A549 (cell line): ENCODE results near the gene COLEC12. TPM values are rescaled to one million over a fixed set of nuclear protein-coding genes. Genes with fewer than 3 reads are reported as not detected.

Source experiments
- ATAC-seq, 2 experiments: fragments of 200-7000 bp in 1 of 2; fragments of >200 bp in 1 of 2; cut with Nextera tagmentation in 1 of 2; cut with Tn5 transposase in 1 of 2; 3 replicates each; pipeline versions ENCODE4 v1.8.0 to v1.9.1; 2018 to 2020; ENCODE audit warnings: mild to moderate bottlenecking in 1 of 2, moderate library complexity in 1 of 2
- CTCF ChIA-PET: fragments of 300-600 bp; sonication (Branson Sonifier 250); formaldehyde crosslinking; extraction: SDS; loops from one replicate; lab custom pipeline; 2021; ENCODE audit warnings: antibody characterized with exemption, inconsistent platforms; lab: Yijun Ruan, JAX
- POLR2A ChIA-PET: fragments of 350-600 bp; formaldehyde crosslinking; extraction: SDS; loops from one replicate; lab custom pipeline; 2021; ENCODE audit warnings: antibody characterized with exemption, inconsistent platforms; lab: Yijun Ruan, JAX
- DNase-seq, 2 experiments: peaks; one replicate each; pipeline versions ENCODE4 v3.0.0 to v3.0.0-alpha.2; 2011 to 2016; ENCODE audit warnings: low read depth in 1 of 2, low spot score in 1 of 2
- FAIRE-seq: peaks from 2 replicates; lab custom pipeline; 2011; peaks lifted over from hg19 to GRCh38; lab: Jason Lieb, UNC
- H3K27ac ChIP-seq, 2 experiments: fragments of >200 bp; sonication (Bioruptor Twin); formaldehyde crosslinking; 3 replicates each; pipeline ENCODE4 v1.5.1; 2016 to 2017
- H3K4me1 ChIP-seq: fragments of >200 bp; sonication (Bioruptor Twin); formaldehyde crosslinking; 3 replicates; pipeline ENCODE4 v1.6.1; 2016
- H3K4me2 ChIP-seq: fragments of >200 bp; sonication (Bioruptor Twin); formaldehyde crosslinking; 3 replicates; pipeline ENCODE4 v1.6.1; 2016
- H3K4me3 ChIP-seq: fragments of >200 bp; sonication (Bioruptor Twin); formaldehyde crosslinking; 3 replicates; pipeline ENCODE4 v1.5.1; 2016
- H3K9me3 ChIP-seq: fragments of >200 bp; sonication (Bioruptor Twin); formaldehyde crosslinking; 3 replicates; pipeline ENCODE4 v1.6.1; 2016
- BHLHE40 ChIP-seq: IDR thresholded peaks from 2 replicates; pipeline ENCODE4 v1.6.1; 2012; ENCODE audit warnings: low read depth, low read length, inconsistent platforms
- CBX2 ChIP-seq: fragments of 200-600 bp; sonication (generic); IDR thresholded peaks from 2 replicates; pipeline ENCODE4 v1.6.1; 2016; ENCODE audit warnings: low read depth, mild to moderate bottlenecking, borderline replicate concordance
- CBX8 ChIP-seq: fragments of 200-600 bp; sonication (generic); IDR thresholded peaks from 2 replicates; pipeline ENCODE4 v1.6.1; 2016
- EHF ChIP-seq: fragments of 250-450 bp; sonication (Bioruptor Pico); IDR thresholded peaks from 2 replicates; pipeline ENCODE4 v1.5.0; 2020; ENCODE audit warnings: mild to moderate bottlenecking
- GATA3 ChIP-seq: IDR thresholded peaks from 2 replicates; pipeline ENCODE4 v1.6.1; 2012; ENCODE audit warnings: borderline replicate concordance
- HDAC2 ChIP-seq: fragments of 200-600 bp; sonication (generic); IDR thresholded peaks from 2 replicates; pipeline ENCODE4 v1.6.1; 2016
- JUN ChIP-seq, 2 experiments: fragments of >200 bp; sonication (Bioruptor Twin); formaldehyde crosslinking; IDR thresholded peaks; 2 replicates in 1 of 2; 3 replicates in 1 of 2; pipeline ENCODE4 v1.6.1; 2016 to 2017
- MAFK ChIP-seq: fragments of 450-650 bp; IDR thresholded peaks from 2 replicates; pipeline ENCODE4 v1.6.1; 2014; ENCODE audit not compliant: partially characterized antibody
- NFE2L2 ChIP-seq: fragments of 150-350 bp; conservative IDR thresholded peaks from 2 replicates; pipeline ENCODE4 v1.6.1; 2014; ENCODE audit warnings: low read length
- RAD21 ChIP-seq, 2 experiments: fragments of >200 bp in 1 of 2; sonication (Bioruptor Twin) in 1 of 2; formaldehyde crosslinking in 1 of 2; IDR thresholded peaks in 1 of 2; conservative IDR thresholded peaks in 1 of 2; 2 replicates in 1 of 2; 3 replicates in 1 of 2; pipeline ENCODE4 v1.6.1; 2012 to 2018; ENCODE audit warnings: inconsistent platforms in 1 of 2
- RARB ChIP-seq: fragments of 250-450 bp; sonication (Bioruptor Pico); IDR thresholded peaks from 2 replicates; pipeline ENCODE4 v1.8.0; 2021; ENCODE audit warnings: mild to moderate bottlenecking, moderate library complexity
- RFX5 ChIP-seq: fragments of 450-650 bp; IDR thresholded peaks from 2 replicates; pipeline ENCODE4 v1.7.1; 2014; ENCODE audit warnings: antibody characterized with exemption, mild to moderate bottlenecking, moderate library complexity
- SMC3 ChIP-seq: fragments of >200 bp; sonication (Bioruptor Twin); formaldehyde crosslinking; IDR thresholded peaks from 3 replicates; pipeline ENCODE4 v1.6.1; 2018; ENCODE audit warnings: inconsistent platforms
- ZFP36 ChIP-seq: fragments of 450-650 bp; IDR thresholded peaks from 2 replicates; pipeline ENCODE4 v1.6.1; 2014; ENCODE audit warnings: borderline replicate concordance; ENCODE audit not compliant: partially characterized antibody
- ZNF302 ChIP-seq: fragments of 250-450 bp; sonication (Bioruptor Pico); IDR thresholded peaks from 2 replicates; pipeline ENCODE4 v1.9.0; 2021; ENCODE audit warnings: inconsistent platforms, mild to moderate bottlenecking, moderate library complexity
- ZSCAN20 ChIP-seq: fragments of 250-450 bp; sonication (Bioruptor Pico); IDR thresholded peaks from 2 replicates; pipeline ENCODE4 v1.8.0; 2022; ENCODE audit warnings: mild to moderate bottlenecking, moderate library complexity
- WGBS: methylation state at CpG from one replicate; pipeline ENCODE4 v1.1.6; 2017; ENCODE audit errors: missing lambda C conversion rate; 5-methylcytosine and 5-hydroxymethylcytosine counted together
- polyA plus RNA-seq, 4 experiments: library from polyadenylated mRNA; depleted of rRNA in 3 of 4; stranded (reverse); fragments of >200 nt; fragmentation: RNase III in 1 of 4; extraction: RNeasy Plus Mini Kit Qiagen cat#74134 plus additional on column Dnase treatment in 1 of 4; gene quantifications; 2 replicates in 3 of 4; 3 replicates in 1 of 4; pipeline ENCODE4 v1.2.3, GENCODE V29; 2011 to 2017
- TF ChIP-seq, protein P1 (sequence below): fragments of 250-450 bp; sonication (Bioruptor Pico); IDR thresholded peaks from 2 replicates; pipeline ENCODE4 v1.5.0; 2021; ENCODE audit warnings: mild to moderate bottlenecking, moderate library complexity, borderline replicate concordance
- TF ChIP-seq, protein P2 (sequence below): fragments of >200 bp; sonication (Bioruptor Twin); formaldehyde crosslinking; IDR thresholded peaks from 2 replicates; pipeline ENCODE4 v1.6.1; 2016
- TF ChIP-seq, protein P3 (sequence below): fragments of 450-650 bp; IDR thresholded peaks from 2 replicates; pipeline ENCODE4 v1.6.1; 2014; ENCODE audit warnings: antibody characterized with exemption

Gene COLEC12
- polyA plus RNA-seq, 2 of the 4 experiments (the other 2 are of a cell fraction): 0.01 TPM; not detected in 1

DNA sequence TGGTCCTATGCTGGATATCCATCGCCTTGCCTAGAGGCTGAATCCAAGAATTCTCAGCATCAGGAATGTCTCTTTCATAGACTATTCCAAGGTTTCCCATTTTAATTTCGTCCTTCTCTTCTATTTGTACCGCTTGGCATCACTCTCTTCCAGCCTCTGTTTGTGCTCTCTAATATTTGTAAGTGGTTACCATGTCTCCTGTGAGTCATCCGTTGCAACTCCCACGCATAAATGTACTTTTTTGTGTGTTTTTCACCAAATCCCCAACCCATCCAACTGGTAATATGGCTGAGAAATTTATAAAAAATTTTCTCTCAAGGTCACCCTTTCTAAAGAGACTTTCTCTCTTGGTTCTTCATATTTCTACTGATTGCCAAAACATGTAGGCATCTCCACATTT is 21.8 kb downstream of the COLEC12 start:
- POLR2A ChIA-PET: no interaction called here
- no peak for TF ChIP-seq ZNF302 (CRISPR knock-in tag)
- no peak for TF ChIP-seq RARB (CRISPR knock-in tag)
- no peak for TF ChIP-seq RFX5
- TF ChIP-seq MAFK: no peak
- no peak for TF ChIP-seq HDAC2
- TF ChIP-seq GATA3: no peak
- TF ChIP-seq JUN (IDR thresholded peaks at IDR 0.05): no peak
- TF ChIP-seq CBX8: no peak
- TF ChIP-seq, protein P1, sequence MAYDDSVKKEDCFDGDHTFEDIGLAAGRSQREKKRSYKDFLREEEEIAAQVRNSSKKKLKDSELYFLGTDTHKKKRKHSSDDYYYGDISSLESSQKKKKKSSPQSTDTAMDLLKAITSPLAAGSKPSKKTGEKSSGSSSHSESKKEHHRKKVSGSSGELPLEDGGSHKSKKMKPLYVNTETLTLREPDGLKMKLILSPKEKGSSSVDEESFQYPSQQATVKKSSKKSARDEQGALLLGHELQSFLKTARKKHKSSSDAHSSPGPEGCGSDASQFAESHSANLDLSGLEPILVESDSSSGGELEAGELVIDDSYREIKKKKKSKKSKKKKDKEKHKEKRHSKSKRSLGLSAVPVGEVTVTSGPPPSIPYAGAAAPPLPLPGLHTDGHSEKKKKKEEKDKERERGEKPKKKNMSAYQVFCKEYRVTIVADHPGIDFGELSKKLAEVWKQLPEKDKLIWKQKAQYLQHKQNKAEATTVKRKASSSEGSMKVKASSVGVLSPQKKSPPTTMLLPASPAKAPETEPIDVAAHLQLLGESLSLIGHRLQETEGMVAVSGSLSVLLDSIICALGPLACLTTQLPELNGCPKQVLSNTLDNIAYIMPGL (CRISPR knock-in tag): no peak
- TF ChIP-seq, protein P2, sequence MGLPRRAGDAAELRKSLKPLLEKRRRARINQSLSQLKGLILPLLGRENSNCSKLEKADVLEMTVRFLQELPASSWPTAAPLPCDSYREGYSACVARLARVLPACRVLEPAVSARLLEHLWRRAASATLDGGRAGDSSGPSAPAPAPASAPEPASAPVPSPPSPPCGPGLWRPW: no peak
- no peak for TF ChIP-seq RAD21 (conservative IDR thresholded peaks at IDR 0.05 in 1 of 2, IDR thresholded peaks at IDR 0.05 in 1 of 2)
- TF ChIP-seq ZSCAN20 (CRISPR knock-in tag): no peak
- DNase-seq (no peak), FAIRE-seq (no peak), ATAC-seq (no peak)
- Histone ChIP-seq H3K4me1 (no peaks in the 10 kb centered on the region), H3K4me2 (no peak overlapping the region), H3K4me3 (no peak overlapping the region), H3K9me3 (no peaks in the 10 kb centered on the region), H3K27ac (no peak overlapping the region)
- 46% methylated on average over 5 of the region's 5 CpGs for WGBS
- CTCF ChIA-PET: no interaction called here

DNA sequence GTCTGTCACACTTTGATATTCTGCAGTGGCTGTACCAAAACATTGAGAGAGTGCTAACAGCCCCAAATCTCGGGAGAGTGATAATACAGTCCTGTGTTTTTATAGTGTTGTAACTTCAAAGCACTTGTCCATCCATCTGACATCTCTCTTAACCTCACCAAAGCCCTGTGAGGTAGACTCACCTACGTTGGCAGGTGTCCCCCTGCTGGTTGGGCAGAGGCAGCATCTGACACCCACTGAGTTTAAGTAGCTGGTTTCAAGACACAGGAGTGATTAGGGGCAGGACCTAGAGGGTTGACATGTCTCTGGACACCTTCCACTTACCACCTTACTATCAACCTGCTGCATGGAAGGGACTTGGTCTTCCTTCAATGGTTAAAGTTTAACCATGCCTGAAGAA is 22.9 kb downstream of the COLEC12 start:
- H3K4me3 ChIP-seq: no peak overlapping the region
- DNase-seq (peak; percentile 10 to 28), ATAC-seq (peak in 1 of 2 experiments; percentile 56; a peak in 2 of 6 replicates), FAIRE-seq (no peak)
- TF ChIP-seq RAD21 (conservative IDR thresholded peaks at IDR 0.05 in 1 of 2, IDR thresholded peaks at IDR 0.05 in 1 of 2) (peak; percentile 13 to 30; a peak in 2 of 5 replicates), CBX8 (no peak)
- TF ChIP-seq, protein P3, sequence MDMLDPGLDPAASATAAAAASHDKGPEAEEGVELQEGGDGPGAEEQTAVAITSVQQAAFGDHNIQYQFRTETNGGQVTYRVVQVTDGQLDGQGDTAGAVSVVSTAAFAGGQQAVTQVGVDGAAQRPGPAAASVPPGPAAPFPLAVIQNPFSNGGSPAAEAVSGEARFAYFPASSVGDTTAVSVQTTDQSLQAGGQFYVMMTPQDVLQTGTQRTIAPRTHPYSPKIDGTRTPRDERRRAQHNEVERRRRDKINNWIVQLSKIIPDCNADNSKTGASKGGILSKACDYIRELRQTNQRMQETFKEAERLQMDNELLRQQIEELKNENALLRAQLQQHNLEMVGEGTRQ: no peak
- H3K27ac ChIP-seq: no peak overlapping the region
- no peak overlapping the region for H3K4me2 ChIP-seq
- CTCF ChIA-PET: no interaction called here
- WGBS: 27% methylated on average over 2 of the region's 2 CpGs
- H3K9me3 ChIP-seq: no peaks in the 10 kb centered on the region
- H3K4me1 ChIP-seq: no peaks in the 10 kb centered on the region
- POLR2A ChIA-PET: no interaction called here

DNA sequence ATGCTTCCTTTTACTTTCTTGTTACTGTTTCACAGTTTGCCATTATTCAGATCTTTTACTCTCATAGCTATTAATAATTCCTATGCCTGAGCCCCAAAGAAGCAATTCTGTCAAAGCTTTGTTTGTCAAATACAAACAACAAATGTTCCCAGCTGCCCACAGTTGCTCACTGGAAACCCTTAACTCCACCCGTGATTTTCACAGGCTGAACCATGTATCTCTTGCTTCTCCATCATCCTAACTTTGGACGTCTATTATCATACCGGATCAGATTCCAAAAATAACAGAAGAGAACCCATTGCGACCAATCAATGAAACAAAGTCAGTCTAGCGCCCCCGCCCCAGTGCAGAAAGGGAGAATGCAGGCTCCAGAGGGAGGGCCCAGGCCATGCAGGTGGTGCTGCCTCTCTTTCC is 24.2 kb downstream of the COLEC12 start:
- CTCF ChIA-PET: no interaction called here
- Histone ChIP-seq H3K4me1 (no peaks in the 10 kb centered on the region), H3K9me3 (no peaks in the 10 kb centered on the region), H3K4me3 (no peak overlapping the region), H3K4me2 (no peak overlapping the region), H3K27ac (no peak overlapping the region)
- WGBS: 74% methylated on average over 6 of the region's 6 CpGs
- DNase-seq: no peak
- FAIRE-seq: no peak
- ATAC-seq: no peak
- no peak for TF ChIP-seq RFX5
- TF ChIP-seq MAFK: no peak
- TF ChIP-seq ZFP36: no peak
- no peak for TF ChIP-seq CBX2
- no peak for TF ChIP-seq SMC3
- TF ChIP-seq, protein P1 (CRISPR knock-in tag): no peak
- TF ChIP-seq BHLHE40: no peak
- no peak for TF ChIP-seq EHF (CRISPR knock-in tag)
- TF ChIP-seq HDAC2: no peak
- no peak for TF ChIP-seq NFE2L2
- no peak for TF ChIP-seq GATA3
- POLR2A ChIA-PET: no interaction called here
